Uterus (tissue), 4 donors: Measurements from ENCODE around the gene SORCS3. TPM values are rescaled to one million over a fixed set of nuclear protein-coding genes. Genes with fewer than 3 reads are reported as not detected.

Source experiments
- DNase-seq, 2 donors: peaks; one replicate each; pipeline ENCODE4 v3.0.0-alpha.2; 2019 to 2020
- H3K27ac ChIP-seq, 2 donors: fragments of 200-600 bp; sonication (generic); 1 replicate in 1 of 2; 2 replicates in 1 of 2; pipeline ENCODE4 v1.5.1; 2016 to 2018
- H3K27me3 ChIP-seq, 2 donors: fragments of 200-600 bp; sonication (generic); one replicate each; pipeline ENCODE4 v1.5.1; 2018 to 2019; ENCODE audit warnings: control low read depth in 1 of 2
- H3K36me3 ChIP-seq, 2 donors: fragments of 200-600 bp; sonication (generic); one replicate each; pipeline ENCODE4 v1.5.1; 2019; ENCODE audit warnings: control low read depth in 1 of 2
- H3K4me1 ChIP-seq, 2 donors: fragments of 200-600 bp; sonication (generic); one replicate each; pipeline ENCODE4 v1.5.1; 2018 to 2019; ENCODE audit warnings: control low read depth in 1 of 2
- H3K4me3 ChIP-seq, 2 donors: fragments of 200-600 bp; sonication (generic); 1 replicate in 1 of 2; 2 replicates in 1 of 2; pipeline ENCODE4 v1.5.1; 2018 to 2019; ENCODE audit warnings: mild to moderate bottlenecking in 1 of 2
- H3K9me3 ChIP-seq, 2 donors: fragments of 200-600 bp; sonication (generic); one replicate each; pipeline ENCODE4 v1.5.1; 2019; ENCODE audit warnings: control low read depth in 1 of 2
- POLR2A ChIP-seq, 2 donors: fragments of 450-650 bp; IDR thresholded peaks; one replicate each; pipeline ENCODE4 v1.6.1; 2016; ENCODE audit warnings: antibody characterized with exemption in 2 of 2, mild to moderate bottlenecking in 1 of 2, moderate library complexity in 1 of 2
- intact Hi-C: fragments of 100-400 bp; cut with DNase I; formaldehyde crosslinking; loops from one replicate; pipeline ENCODE4 v1.15.1; 2023; ENCODE audit warnings: low total_unique reads
- total RNA-seq, 4 donors: library from RNA; depleted of rRNA in 3 of 4; stranded (reverse); fragments of >200 nt in 3 of 4; gene quantifications; one replicate each; pipeline versions ENCODE4 v1.1.0 to v1.2.4, GENCODE V29; 2014 to 2023
- TF ChIP-seq, protein P1 (sequence below), 4 experiments: fragments of 200-600 bp in 2 of 4; fragments of 450-650 bp in 2 of 4; sonication (generic) in 2 of 4; IDR thresholded peaks; one replicate each; pipeline ENCODE4 v1.5.1; 2016 to 2019; ENCODE audit warnings: antibody characterized with exemption in 4 of 4, mild to moderate bottlenecking in 2 of 4, moderate library complexity in 1 of 4
- donor health status: DM: yes; HTN: yes; CAD: no.

Gene SORCS3
- total RNA-seq, 4 donors from 2014 or later = 0.77 to 2.4 TPM; not detected in 2

DNA sequence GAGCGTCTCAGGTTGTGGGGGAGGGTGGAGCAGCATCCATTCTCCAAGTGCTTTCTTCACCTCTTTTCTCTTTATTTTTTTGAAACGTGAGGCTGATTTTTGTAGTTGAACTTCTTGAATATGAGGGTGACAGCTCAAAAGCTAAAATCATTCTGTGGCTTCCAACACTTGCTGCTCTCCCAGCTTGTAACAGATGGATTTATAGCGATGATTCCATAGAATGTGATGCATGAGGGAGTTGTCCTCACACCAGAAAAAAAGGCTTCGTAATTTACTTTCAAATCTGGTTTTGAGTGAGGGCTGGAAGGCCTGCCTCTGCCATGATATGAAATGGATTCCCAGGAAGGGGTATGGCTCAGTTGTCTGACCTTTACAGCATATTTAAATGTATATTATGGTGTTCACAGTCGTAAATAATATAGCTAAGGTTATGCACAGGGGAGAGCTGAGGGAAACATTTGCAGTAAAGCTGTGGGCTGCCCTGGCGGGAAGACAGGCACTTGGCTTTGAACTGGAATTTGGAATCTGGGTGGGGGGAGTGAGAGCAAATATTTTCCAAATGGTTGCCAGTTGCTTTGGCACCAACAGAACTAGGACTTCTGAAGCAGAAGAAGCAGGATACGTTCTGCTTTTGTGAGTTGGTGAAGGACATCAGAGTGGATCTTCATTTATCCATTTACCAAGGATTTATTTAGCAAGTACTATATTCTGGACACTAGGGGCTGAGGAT lies 166.7 kb downstream of the SORCS3 start:
- no peak for TF ChIP-seq POLR2A (IDR thresholded peaks at IDR 0.05)
- TF ChIP-seq, protein P1, sequence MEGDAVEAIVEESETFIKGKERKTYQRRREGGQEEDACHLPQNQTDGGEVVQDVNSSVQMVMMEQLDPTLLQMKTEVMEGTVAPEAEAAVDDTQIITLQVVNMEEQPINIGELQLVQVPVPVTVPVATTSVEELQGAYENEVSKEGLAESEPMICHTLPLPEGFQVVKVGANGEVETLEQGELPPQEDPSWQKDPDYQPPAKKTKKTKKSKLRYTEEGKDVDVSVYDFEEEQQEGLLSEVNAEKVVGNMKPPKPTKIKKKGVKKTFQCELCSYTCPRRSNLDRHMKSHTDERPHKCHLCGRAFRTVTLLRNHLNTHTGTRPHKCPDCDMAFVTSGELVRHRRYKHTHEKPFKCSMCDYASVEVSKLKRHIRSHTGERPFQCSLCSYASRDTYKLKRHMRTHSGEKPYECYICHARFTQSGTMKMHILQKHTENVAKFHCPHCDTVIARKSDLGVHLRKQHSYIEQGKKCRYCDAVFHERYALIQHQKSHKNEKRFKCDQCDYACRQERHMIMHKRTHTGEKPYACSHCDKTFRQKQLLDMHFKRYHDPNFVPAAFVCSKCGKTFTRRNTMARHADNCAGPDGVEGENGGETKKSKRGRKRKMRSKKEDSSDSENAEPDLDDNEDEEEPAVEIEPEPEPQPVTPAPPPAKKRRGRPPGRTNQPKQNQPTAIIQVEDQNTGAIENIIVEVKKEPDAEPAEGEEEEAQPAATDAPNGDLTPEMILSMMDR (IDR thresholded peaks at IDR 0.05) = no peak
- intact Hi-C loops = no loop called here
- Histone ChIP-seq H3K4me3 (no peak overlapping the region), H3K27me3 (no peaks in the 10 kb centered on the region), H3K4me1 (no peaks in the 10 kb centered on the region), H3K36me3 (no peaks in the 10 kb centered on the region), H3K27ac (no peak overlapping the region), H3K9me3 (no peaks in the 10 kb centered on the region)
- no peak for DNase-seq

DNA sequence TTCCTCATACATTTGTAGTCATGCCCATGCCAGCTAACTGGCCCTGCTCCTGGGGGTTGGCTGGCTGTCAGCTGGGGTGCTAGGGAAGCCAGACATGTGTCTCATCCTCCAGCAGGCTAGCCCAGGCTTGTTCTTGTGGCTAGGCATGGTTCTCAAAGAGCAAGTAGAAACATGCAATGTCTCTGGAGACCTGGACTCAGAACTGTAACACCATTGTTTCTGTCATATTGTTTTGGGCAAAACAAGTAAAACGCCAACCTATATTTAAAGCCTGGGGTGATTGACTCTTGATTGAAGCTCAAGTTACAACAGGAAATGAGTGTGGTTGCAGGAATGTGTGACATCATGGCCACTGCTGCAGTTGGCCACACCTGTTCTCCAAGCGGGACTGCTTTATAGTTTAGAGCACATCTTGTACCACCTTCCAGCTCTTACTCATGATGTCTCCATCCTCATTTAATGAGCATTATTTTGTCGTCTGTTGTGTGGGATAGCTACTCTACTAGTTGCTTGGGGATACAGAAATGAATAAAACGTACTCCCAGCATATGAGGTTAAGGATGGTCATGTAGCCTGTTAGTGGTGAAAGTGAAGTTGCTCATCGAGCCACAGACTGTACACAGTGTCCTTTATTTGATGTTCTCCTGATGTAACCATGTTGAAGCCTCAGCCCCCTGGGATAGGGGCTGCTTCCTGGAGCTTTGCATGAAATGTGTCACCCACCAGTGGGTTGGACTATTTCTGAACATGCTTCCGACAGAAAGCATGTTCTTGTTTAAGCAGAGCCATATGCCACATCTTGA lies 168.4 kb downstream of the SORCS3 start:
- Histone ChIP-seq H3K4me3 (no peak overlapping the region), H3K9me3 (no peaks in the 10 kb centered on the region), H3K4me1 (no peaks in the 10 kb centered on the region), H3K36me3 (no peaks in the 10 kb centered on the region), H3K27me3 (no peaks in the 10 kb centered on the region), H3K27ac (no peak overlapping the region)
- intact Hi-C loops = no loop called here
- TF ChIP-seq, protein P1 (IDR thresholded peaks at IDR 0.05) = no peak
- no peak for TF ChIP-seq POLR2A (IDR thresholded peaks at IDR 0.05)
- DNase-seq = no peak

DNA sequence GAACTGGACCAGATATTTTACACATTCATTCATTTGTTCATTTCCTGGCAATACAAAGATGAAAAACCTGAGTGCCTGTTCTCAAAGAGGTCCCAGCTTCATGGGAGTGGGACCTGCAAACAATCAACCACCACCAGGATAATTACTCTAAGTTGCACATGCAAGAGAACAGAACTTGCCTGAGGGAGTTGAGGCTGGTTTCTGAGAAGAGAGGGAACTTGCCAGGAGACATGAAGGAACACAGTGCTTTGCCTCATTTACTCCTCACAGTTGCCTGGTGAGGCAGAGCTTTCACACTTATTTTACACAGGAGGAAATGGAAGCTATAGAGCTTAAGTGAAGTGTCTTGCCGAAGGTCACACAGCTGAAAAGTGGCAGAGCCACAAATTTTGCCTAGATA lies 170.1 kb downstream of the SORCS3 start:
- Histone ChIP-seq H3K27ac (no peak overlapping the region), H3K27me3 (no peaks in the 10 kb centered on the region), H3K36me3 (no peaks in the 10 kb centered on the region), H3K4me1 (no peaks in the 10 kb centered on the region), H3K9me3 (no peaks in the 10 kb centered on the region), H3K4me3 (no peak overlapping the region)
- DNase-seq = no peak
- intact Hi-C loops = no loop called here
- TF ChIP-seq POLR2A (IDR thresholded peaks at IDR 0.05) = no peak
- TF ChIP-seq, protein P1 (IDR thresholded peaks at IDR 0.05) = no peak

DNA sequence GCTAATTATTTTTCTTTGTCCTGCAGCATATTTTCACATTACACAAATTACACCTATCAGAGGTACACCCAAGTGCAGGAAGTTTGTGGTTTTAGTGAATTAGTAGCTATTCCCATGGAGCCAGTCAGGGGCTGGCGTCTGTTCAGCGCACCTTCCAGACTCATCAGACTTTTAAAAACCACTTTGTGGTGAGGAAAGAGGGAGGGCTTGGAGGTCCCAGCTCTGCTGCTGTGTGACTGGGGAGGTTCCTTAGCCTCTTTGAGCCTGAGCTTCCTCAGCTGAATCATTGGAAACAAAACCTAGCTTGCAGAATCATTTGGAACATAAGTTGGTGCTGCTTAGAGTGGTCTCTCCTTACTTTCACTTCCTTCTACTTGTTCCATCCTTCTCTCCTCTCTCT lies 175.4 kb downstream of the SORCS3 start:
- Histone ChIP-seq H3K27me3 (no peaks in the 10 kb centered on the region), H3K36me3 (no peaks in the 10 kb centered on the region), H3K4me3 (no peak overlapping the region), H3K27ac (no peak overlapping the region), H3K9me3 (no peaks in the 10 kb centered on the region), H3K4me1 (no peaks in the 10 kb centered on the region)
- TF ChIP-seq POLR2A (IDR thresholded peaks at IDR 0.05) = no peak
- TF ChIP-seq, protein P1 (IDR thresholded peaks at IDR 0.05) = no peak
- intact Hi-C loops = no loop called here
- no peak for DNase-seq

DNA sequence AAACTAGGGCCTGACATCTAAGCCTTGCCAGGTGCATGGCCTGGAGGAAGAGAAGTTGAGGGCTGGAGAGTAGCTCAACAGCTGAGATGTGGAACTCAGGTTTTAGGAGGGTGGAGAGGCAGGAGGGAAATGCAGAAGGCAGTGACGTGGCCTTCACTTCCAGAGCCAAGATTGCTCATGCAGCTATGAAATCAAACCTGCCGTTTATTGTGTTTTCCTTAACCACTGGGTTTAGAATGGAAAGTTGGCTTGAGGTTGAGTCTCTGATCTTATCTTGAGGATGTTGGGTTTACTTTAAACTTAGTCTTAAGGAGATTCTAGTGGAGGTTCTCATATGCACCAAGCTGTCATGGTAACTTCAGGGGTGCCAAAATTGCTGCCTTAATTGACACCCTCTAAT lies 178.6 kb downstream of the SORCS3 start:
- H3K27ac ChIP-seq = no peak overlapping the region
- no peaks in the 10 kb centered on the region for H3K27me3 ChIP-seq
- H3K9me3 ChIP-seq = no peaks in the 10 kb centered on the region
- no peak for DNase-seq
- intact Hi-C loops = no loop called here
- no peaks in the 10 kb centered on the region for H3K36me3 ChIP-seq
- H3K4me3 ChIP-seq = no peak overlapping the region
- H3K4me1 ChIP-seq = no peaks in the 10 kb centered on the region
- TF ChIP-seq, protein P1 (IDR thresholded peaks at IDR 0.05) = no peak
- TF ChIP-seq POLR2A (IDR thresholded peaks at IDR 0.05) = no peak
